ENCODE results near the gene TEX19.

The TEX19 gene

GRCh38 chr17:82387705-82388106 lies 28.7 kb downstream of the TEX19 start:
- DNase-seq (ENCODE audit: low read depth) = no peak
- no peak for TF ChIP-seq CTCF (conservative IDR thresholded peaks at IDR 0.05; ENCODE audit: control insufficient read depth, insufficient read depth, low read depth, low read length)
- H3K4me3 ChIP-seq (ENCODE audit: control insufficient read depth, low read depth, low read length) = no peak overlapping the region

DNA sequence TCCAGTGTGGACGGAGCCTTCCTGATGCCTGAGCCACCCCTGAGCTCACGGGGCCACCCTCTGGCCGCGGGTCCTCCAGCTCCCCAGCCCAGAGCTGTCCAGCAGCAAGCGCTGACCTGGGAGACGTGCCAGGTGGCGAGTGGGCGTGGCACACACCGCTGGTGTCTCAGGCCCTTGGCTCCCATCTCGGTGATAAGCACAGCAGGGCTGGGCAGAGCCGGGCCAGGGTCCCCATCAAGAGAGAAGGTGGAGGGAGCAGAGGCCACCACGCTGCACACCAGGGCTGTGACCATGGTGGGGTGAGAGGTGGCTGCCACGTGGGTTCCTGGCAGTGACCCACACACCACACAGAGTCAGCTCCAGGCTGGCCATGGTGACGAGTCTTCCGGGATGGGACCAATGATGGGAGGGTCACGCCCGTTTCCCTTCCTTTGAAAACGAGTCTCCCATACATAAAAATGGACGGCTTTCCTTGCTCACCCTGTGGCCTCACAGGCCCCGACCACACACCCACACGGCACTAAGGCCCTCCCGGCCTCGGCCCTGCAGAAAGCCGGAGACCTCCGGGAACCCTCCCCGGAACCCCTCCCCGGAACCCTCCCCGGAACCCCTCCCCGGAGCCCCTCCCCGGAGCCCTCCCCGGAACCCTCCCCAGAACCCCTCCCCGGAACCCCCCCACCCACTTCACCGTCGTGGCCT lies 29.3 kb downstream of the TEX19 start:
- DNase-seq (ENCODE audit: low read depth) = peak; percentile 44

DNA sequence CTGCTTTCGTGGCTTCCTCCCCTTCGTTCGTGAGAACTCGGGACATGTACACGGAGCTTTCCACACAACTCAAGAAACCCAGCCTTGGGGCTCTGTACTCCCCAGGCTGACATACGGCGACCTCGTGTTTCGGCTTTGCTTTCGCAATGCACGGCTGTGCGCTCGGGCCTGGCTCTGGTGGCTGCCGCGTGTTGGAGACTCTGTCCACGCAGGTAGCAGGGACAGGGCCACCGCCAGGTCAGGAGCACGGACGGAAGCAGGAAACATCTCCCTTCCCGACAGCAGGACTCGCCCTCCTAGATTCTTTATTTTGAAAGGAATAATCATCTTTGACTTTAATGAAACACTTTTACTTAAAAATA lies 29.9 kb downstream of the TEX19 start:
- DNase-seq (ENCODE audit: low read depth) = no peak
- no peak for TF ChIP-seq CTCF (conservative IDR thresholded peaks at IDR 0.05; ENCODE audit: control insufficient read depth, insufficient read depth, low read depth, low read length)

More for the DNA sequence above, 29.3 kb downstream of the TEX19 start:
- no peak overlapping the region for H3K4me3 ChIP-seq (ENCODE audit: control insufficient read depth, low read depth, low read length)
- no peak for TF ChIP-seq CTCF (conservative IDR thresholded peaks at IDR 0.05; ENCODE audit: control insufficient read depth, insufficient read depth, low read depth, low read length)

GRCh38 chr17:82389379-82389778 lies 30.3 kb downstream of the TEX19 start:
- TF ChIP-seq CTCF (conservative IDR thresholded peaks at IDR 0.05; ENCODE audit: control insufficient read depth, insufficient read depth, low read depth, low read length) = no peak
- no peak overlapping the region for H3K4me3 ChIP-seq (ENCODE audit: control insufficient read depth, low read depth, low read length)
- no peak for DNase-seq (ENCODE audit: low read depth)

More for the DNA sequence above, 29.9 kb downstream of the TEX19 start:
- no peak overlapping the region for H3K4me3 ChIP-seq (ENCODE audit: control insufficient read depth, low read depth, low read length)

- no peak for DNase-seq (ENCODE audit: low read depth)
- H3K4me3 ChIP-seq (ENCODE audit: control insufficient read depth, low read depth, low read length) = no peak overlapping the region
- no peak for TF ChIP-seq CTCF (conservative IDR thresholded peaks at IDR 0.05; ENCODE audit: control insufficient read depth, insufficient read depth, low read depth, low read length)
Observed at GRCh38 chr17:82390015-82390859, 31.2 kb downstream of the TEX19 start.

DNA sequence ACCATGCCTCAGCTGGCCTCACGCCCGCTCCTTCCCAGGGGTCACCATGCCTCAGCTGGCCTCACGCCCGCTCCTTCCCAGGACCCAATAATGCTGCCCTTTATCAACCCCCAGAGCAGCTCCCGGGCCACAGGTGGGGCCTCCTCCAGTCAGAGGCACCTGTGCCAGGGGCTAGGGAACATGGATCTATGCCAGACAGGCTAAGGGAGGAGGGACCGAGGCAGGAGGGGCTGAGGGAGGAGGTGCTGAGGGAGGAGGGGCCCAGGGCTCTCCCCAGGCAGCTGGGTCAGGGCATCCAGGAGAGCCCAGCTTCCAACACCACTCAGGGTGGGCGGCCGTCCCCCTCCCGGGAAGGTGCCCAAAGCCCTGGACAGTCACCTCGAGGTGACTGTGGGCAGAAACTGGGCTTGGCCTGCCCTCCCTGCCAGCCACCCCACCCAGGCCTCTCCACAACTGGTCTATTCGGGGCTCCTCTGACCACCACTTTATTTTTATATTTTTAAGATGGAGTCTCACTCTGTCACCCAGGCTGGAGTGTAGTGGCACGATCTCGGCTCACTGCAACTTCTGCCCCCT lies 31.9 kb downstream of the TEX19 start:
- H3K4me3 ChIP-seq (ENCODE audit: control insufficient read depth, low read depth, low read length) = no peak overlapping the region
- no peak for TF ChIP-seq CTCF (conservative IDR thresholded peaks at IDR 0.05; ENCODE audit: control insufficient read depth, insufficient read depth, low read depth, low read length)
- no peak for DNase-seq (ENCODE audit: low read depth)

Measured in fibroblast of mammary gland (primary cell).